ENCODE results near the gene TASP1. TPM values are rescaled to one million over a fixed set of nuclear protein-coding genes. Genes with fewer than 3 reads are reported as not detected.

TASP1 gene
- total and polyA plus RNA-seq, 2 donors (not counting 1 experiment from before 2014, with no cell fraction given) = 6.4 to 23.9 TPM

DNA sequence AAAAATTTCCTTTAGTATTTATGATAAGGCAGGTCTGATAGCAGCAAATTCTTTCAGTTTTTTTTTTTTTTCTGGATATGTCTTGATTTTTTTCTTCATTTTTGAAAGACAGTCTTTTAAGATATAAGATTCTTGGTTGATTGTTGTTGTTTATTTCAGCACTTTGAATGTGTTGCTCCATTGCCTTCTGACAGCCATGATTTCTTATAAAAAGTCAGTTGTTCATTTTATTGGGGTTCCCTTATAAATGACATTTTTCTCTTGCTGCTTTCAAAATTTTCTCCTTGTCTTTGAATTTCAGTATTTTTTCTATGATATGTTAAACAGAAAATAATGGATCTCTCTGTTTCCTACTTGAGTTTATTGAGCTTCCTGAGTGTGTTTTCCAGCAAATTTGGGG, 265.3 kb downstream of the TASP1 start:
- no peak overlapping the region for H3K4me2 ChIP-seq (replicated peaks; ENCODE audit: low read depth, low read length, poor library complexity, severe bottlenecking)
- no peak for TF ChIP-seq EZH2 (IDR thresholded peaks at IDR 0.05; ENCODE audit: borderline replicate concordance, insufficient read depth, low read depth, low read length, poor library complexity, severe bottlenecking)
- TF ChIP-seq CTCF (IDR thresholded peaks at IDR 0.05) = no peak
- H3K79me2 ChIP-seq (ENCODE audit: control insufficient read depth, insufficient read depth, low read length) = no peaks in the 10 kb centered on the region
- H3K4me1 Mint-ChIP-seq = no peaks in the 10 kb centered on the region
- H3K4me3 Mint-ChIP-seq = no peak overlapping the region
- H3K4me1 ChIP-seq (ENCODE audit: control insufficient read depth in 2 of 2, insufficient read depth in 2 of 2, low read length in 2 of 2) = no peaks in the 10 kb centered on the region
- H3K27ac Mint-ChIP-seq = no peak overlapping the region
- no peaks in the 10 kb centered on the region for H4K20me1 ChIP-seq (ENCODE audit: control insufficient read depth, insufficient read depth, low read length, poor library complexity, severe bottlenecking)
- H3K36me3 ChIP-seq (replicated peaks in 1 of 2; ENCODE audit: control extremely low read depth in 1 of 2, control insufficient read depth in 1 of 2, extremely low read depth in 1 of 2, insufficient read depth in 2 of 2, low read length in 1 of 2) = no peaks in the 10 kb centered on the region
- no peak for DNase-seq
- no peak overlapping the region for H3K27ac ChIP-seq (ENCODE audit: low read length in 2 of 2)
- POLR2A ChIA-PET = no interaction called here
- H2AFZ ChIP-seq (ENCODE audit: insufficient read depth, low read depth, low read length, poor library complexity, severe bottlenecking) = no peak overlapping the region
- no peak overlapping the region for H3K9ac ChIP-seq (ENCODE audit: low read length)
- H3K4me3 ChIP-seq (ENCODE audit: control extremely low read depth in 1 of 5, extremely low read depth in 1 of 5, insufficient read depth in 1 of 5, low read depth in 2 of 5, low read length in 4 of 5) = no peak overlapping the region
- no peak for ATAC-seq (ENCODE audit: low read depth)
- CTCF ChIA-PET = no interaction called here
- H3K27me3 Mint-ChIP-seq = no peaks in the 10 kb centered on the region
- H3K27me3 ChIP-seq (replicated peaks in 1 of 4; ENCODE audit: control extremely low read depth in 1 of 4, control insufficient read depth in 3 of 4, insufficient read depth in 4 of 4, low read length in 3 of 4) = no peaks in the 10 kb centered on the region
- peaks cover 2 to 6% (median 2%) of the 10 kb centered on the region in 3 donors for H3K9me3 ChIP-seq (ENCODE audit: control extremely low read depth in 1 of 3, control insufficient read depth in 2 of 3, insufficient read depth in 1 of 3, low read length in 2 of 3)
- intact Hi-C loops (cut with micrococcal nuclease) = no loop called here
- peaks cover 18% of the 10 kb centered on the region for H3K9me3 Mint-ChIP-seq (ENCODE audit: insufficient read depth)

DNA sequence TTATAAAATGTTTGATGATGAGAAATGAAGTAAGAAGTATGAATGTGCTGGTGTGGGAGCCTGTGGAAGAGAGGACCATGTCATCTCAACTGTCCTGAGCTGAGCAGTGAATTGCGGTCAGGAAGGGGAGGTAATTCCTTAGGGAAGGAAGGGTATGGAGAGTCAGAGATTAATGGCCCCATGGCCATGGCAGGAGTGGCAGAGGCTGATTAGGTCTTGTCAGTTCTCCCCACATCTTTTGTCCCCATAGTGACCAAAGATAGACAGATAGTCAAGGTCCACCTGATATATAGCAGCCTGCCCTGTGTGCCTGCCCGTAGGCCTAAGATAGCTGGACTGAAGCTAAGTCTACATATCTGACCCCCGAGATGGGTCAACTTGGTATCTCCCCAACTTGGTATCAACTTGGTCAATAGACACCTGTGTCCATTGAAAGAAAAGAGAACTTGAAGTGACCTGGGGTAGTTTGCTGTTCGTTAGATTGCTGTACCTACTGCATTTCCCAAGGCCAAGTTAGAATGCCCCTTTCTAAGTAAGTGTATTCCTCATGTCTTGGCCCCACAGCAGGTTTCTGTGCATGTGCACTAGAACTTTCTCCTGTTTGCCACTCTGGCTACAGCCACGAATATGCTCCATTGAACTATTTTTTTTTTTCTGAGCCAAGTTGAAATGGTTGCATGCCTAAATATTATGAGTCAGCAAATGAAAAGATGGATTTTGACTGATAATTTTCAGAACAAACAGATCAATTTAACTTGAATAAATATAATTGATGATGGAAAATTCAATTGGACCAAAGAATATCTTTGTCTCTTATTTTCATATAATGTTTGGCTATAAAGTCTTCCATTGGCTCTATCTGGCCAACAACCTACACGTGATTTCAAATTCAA, 274.2 kb downstream of the TASP1 start:
- Mint-ChIP-seq H3K27me3 (no peaks in the 10 kb centered on the region), H3K4me3 (no peak overlapping the region), H3K9me3 (ENCODE audit: insufficient read depth) (no peaks in the 10 kb centered on the region), H3K27ac (no peak overlapping the region), H3K4me1 (no peaks in the 10 kb centered on the region)
- no peak for ATAC-seq (ENCODE audit: low read depth)
- Histone ChIP-seq H2AFZ (ENCODE audit: insufficient read depth, low read depth, low read length, poor library complexity, severe bottlenecking) (no peak overlapping the region), H3K4me3 (ENCODE audit: control extremely low read depth in 1 of 5, extremely low read depth in 1 of 5, insufficient read depth in 1 of 5, low read depth in 2 of 5, low read length in 4 of 5) (no peak overlapping the region), H3K27me3 (replicated peaks in 1 of 4; ENCODE audit: control extremely low read depth in 1 of 4, control insufficient read depth in 3 of 4, insufficient read depth in 4 of 4, low read length in 3 of 4) (no peaks in the 10 kb centered on the region), H3K9me3 (ENCODE audit: control extremely low read depth in 1 of 3, control insufficient read depth in 2 of 3, insufficient read depth in 1 of 3, low read length in 2 of 3) (peaks cover 0 to 1% (median 0%) of the 10 kb centered on the region in 3 donors), H3K9ac (ENCODE audit: low read length) (no peak overlapping the region), H3K4me2 (replicated peaks; ENCODE audit: low read depth, low read length, poor library complexity, severe bottlenecking) (no peak overlapping the region), H3K4me1 (ENCODE audit: control insufficient read depth in 2 of 2, insufficient read depth in 2 of 2, low read length in 2 of 2) (no peaks in the 10 kb centered on the region), H3K36me3 (replicated peaks in 1 of 2; ENCODE audit: control extremely low read depth in 1 of 2, control insufficient read depth in 1 of 2, extremely low read depth in 1 of 2, insufficient read depth in 2 of 2, low read length in 1 of 2) (no peaks in the 10 kb centered on the region), H3K27ac (ENCODE audit: low read length in 2 of 2) (no peak overlapping the region), H4K20me1 (ENCODE audit: control insufficient read depth, insufficient read depth, low read length, poor library complexity, severe bottlenecking) (no peaks in the 10 kb centered on the region), H3K79me2 (ENCODE audit: control insufficient read depth, insufficient read depth, low read length) (no peaks in the 10 kb centered on the region)
- intact Hi-C loops (cut with micrococcal nuclease) = no loop called here
- WGBS (ENCODE audit: insufficient coverage) = 100% methylated on average over 3 of the region's 6 CpGs
- no peak for DNase-seq
- no peak for TF ChIP-seq EZH2 (IDR thresholded peaks at IDR 0.05; ENCODE audit: borderline replicate concordance, insufficient read depth, low read depth, low read length, poor library complexity, severe bottlenecking)
- no peak for TF ChIP-seq CTCF (IDR thresholded peaks at IDR 0.05)
- ChIA-PET CTCF (no interaction called here), POLR2A (no interaction called here)

Data from B cell (primary cell).